K562 (cell line): ENCODE measurements around the gene MGRN1.

Experiments used
- ASH1L ChIP-seq: fragments of 450-650 bp; IDR thresholded peaks from 2 replicates; pipeline ENCODE4 v1.6.1; 2018; ENCODE audit warnings: borderline replicate concordance, mild to moderate bottlenecking, low read depth; ENCODE audit not compliant: partially characterized antibody
- BCL6 ChIP-seq: fragments of 250-450 bp; sonication (Bioruptor Pico); IDR thresholded peaks from 2 replicates; pipeline ENCODE4 v1.4.0; 2020
- GATA2 ChIP-seq: sonication (generic); formaldehyde crosslinking; IDR thresholded peaks from 2 replicates; pipeline ENCODE4 v1.4.0; 2020; ENCODE audit warnings: mild to moderate bottlenecking, missing genetic modification reagents
- GTF2F1 ChIP-seq: IDR thresholded peaks from 2 replicates; pipeline ENCODE4 v1.6.1; 2011; ENCODE audit warnings: low read depth, low read length, improper control_type of control experiment
- TF ChIP-seq, protein P1 (sequence below), 3 experiments: IDR thresholded peaks in 2 of 3; conservative IDR thresholded peaks in 1 of 3; 2 replicates each; pipeline ENCODE4 v1.5.1; 2011 to 2012; ENCODE audit warnings: low read length in 3 of 3, mild to moderate bottlenecking in 3 of 3, control low read depth in 2 of 3, improper control_type of control experiment in 1 of 3, inconsistent platforms in 1 of 3, low read depth in 1 of 3, mixed read lengths in 1 of 3, moderate library complexity in 1 of 3; ENCODE audit not compliant: insufficient read depth in 2 of 3

- TF ChIP-seq, protein P1, sequence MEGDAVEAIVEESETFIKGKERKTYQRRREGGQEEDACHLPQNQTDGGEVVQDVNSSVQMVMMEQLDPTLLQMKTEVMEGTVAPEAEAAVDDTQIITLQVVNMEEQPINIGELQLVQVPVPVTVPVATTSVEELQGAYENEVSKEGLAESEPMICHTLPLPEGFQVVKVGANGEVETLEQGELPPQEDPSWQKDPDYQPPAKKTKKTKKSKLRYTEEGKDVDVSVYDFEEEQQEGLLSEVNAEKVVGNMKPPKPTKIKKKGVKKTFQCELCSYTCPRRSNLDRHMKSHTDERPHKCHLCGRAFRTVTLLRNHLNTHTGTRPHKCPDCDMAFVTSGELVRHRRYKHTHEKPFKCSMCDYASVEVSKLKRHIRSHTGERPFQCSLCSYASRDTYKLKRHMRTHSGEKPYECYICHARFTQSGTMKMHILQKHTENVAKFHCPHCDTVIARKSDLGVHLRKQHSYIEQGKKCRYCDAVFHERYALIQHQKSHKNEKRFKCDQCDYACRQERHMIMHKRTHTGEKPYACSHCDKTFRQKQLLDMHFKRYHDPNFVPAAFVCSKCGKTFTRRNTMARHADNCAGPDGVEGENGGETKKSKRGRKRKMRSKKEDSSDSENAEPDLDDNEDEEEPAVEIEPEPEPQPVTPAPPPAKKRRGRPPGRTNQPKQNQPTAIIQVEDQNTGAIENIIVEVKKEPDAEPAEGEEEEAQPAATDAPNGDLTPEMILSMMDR (IDR thresholded peaks at IDR 0.05 in 2 of 3, conservative IDR thresholded peaks at IDR 0.05 in 1 of 3; ENCODE audit: insufficient read depth in 2 of 3, low read depth in 1 of 3, low read length in 3 of 3): no peak
- no peak for TF ChIP-seq ASH1L
- no peak for TF ChIP-seq GATA2 (CRISPR knock-in tag)
- TF ChIP-seq GTF2F1: no peak
- TF ChIP-seq BCL6 (CRISPR knock-in tag): no peak
Observed at GRCh38 chr16:4641306-4641687, 16.7 kb downstream of the MGRN1 start.
